IMR-90 (cell line): Measurements from ENCODE around the gene RHBDF1. TPM values are rescaled to one million over a fixed set of nuclear protein-coding genes. Genes with fewer than 3 reads are reported as not detected.

Experiments
- ATAC-seq: fragments of 200-7000 bp; cut with Tn5 transposase; 2 replicates; pipeline ENCODE4 v1.9.1; 2020; ENCODE audit warnings: low read depth, mild to moderate bottlenecking, moderate library complexity
- BruUV-seq: library from RNA; stranded (reverse); fragments of 400-500 nt; replicated peaks from 2 replicates; lab custom pipeline; 2021; lab: Mats Ljungman, UMichigan
- CTCF ChIA-PET: fragments of 300-600 bp; formaldehyde crosslinking; extraction: SDS; loops from one replicate; lab custom pipeline; 2021; ENCODE audit warnings: antibody characterized with exemption; lab: Yijun Ruan, JAX
- POLR2A ChIA-PET: fragments of 300-600 bp; sonication (Branson Sonifier 250); formaldehyde crosslinking; loops from one replicate; lab custom pipeline; 2022; ENCODE audit warnings: antibody characterized with exemption; ENCODE audit not compliant: unreplicated experiment; lab: Charles Lee
- DNase-seq: peaks from one replicate; pipeline ENCODE4 v3.0.0; 2013
- H2AFZ ChIP-seq: replicated peaks from 2 replicates; pipeline ENCODE3; 2013; ENCODE audit warnings: low read length, mild to moderate bottlenecking; ENCODE audit not compliant: poor library complexity
- H2AK5ac ChIP-seq: 2 replicates; pipeline ENCODE4 v1.6.1; 2013; ENCODE audit warnings: low read depth, low read length, inconsistent platforms
- H2AK9ac ChIP-seq: replicated peaks from 2 replicates; pipeline ENCODE3; 2013; ENCODE audit warnings: mild to moderate bottlenecking, low read depth, low read length, moderate library complexity; ENCODE audit not compliant: poor library complexity
- H2BK120ac ChIP-seq: 2 replicates; pipeline ENCODE4 v1.6.1; 2013; ENCODE audit warnings: low read depth, low read length, inconsistent platforms
- H2BK15ac ChIP-seq: 3 replicates; pipeline ENCODE4 v1.6.1; 2013; ENCODE audit warnings: low read depth, low read length, inconsistent platforms
- H2BK20ac ChIP-seq: 2 replicates; pipeline ENCODE4 v1.6.1; 2013; ENCODE audit warnings: low read depth, mild to moderate bottlenecking, inconsistent platforms, low read length, moderate library complexity
- H2BK5ac ChIP-seq: 2 replicates; pipeline ENCODE4 v1.6.1; 2013; ENCODE audit warnings: mild to moderate bottlenecking, low read depth, low read length, inconsistent platforms; ENCODE audit not compliant: poor library complexity, severe bottlenecking
- H3K14ac ChIP-seq: replicated peaks from 2 replicates; pipeline ENCODE4 v1.6.1; 2013; ENCODE audit warnings: low read depth, low read length, inconsistent platforms
- H3K18ac ChIP-seq: 2 replicates; pipeline ENCODE4 v1.6.1; 2013; ENCODE audit warnings: low read depth, low read length, control low read depth
- H3K23ac ChIP-seq: 2 replicates; pipeline ENCODE4 v1.6.1; 2013; ENCODE audit warnings: low read depth, low read length, inconsistent platforms
- H3K27ac ChIP-seq: 2 replicates; pipeline ENCODE4 v1.5.1; 2013; ENCODE audit warnings: mild to moderate bottlenecking, control low read depth, low read length; ENCODE audit not compliant: insufficient read depth
- H3K27me3 ChIP-seq: 2 replicates; pipeline ENCODE4 v1.6.1; 2013; ENCODE audit warnings: low read length; ENCODE audit not compliant: control insufficient read depth, insufficient read depth
- H3K36me3 ChIP-seq: 2 replicates; pipeline ENCODE4 v1.6.1; 2013; ENCODE audit warnings: low read length, mixed read lengths; ENCODE audit not compliant: control insufficient read depth, insufficient read depth
- H3K4ac ChIP-seq: 2 replicates; pipeline ENCODE4 v1.6.1; 2013; ENCODE audit warnings: low read depth, low read length, inconsistent platforms
- H3K4me1 ChIP-seq: 2 replicates; pipeline ENCODE4 v1.6.1; 2013; ENCODE audit warnings: low read length, mixed read lengths; ENCODE audit not compliant: control insufficient read depth, insufficient read depth
- H3K4me2 ChIP-seq: 2 replicates; pipeline ENCODE4 v1.6.1; 2013; ENCODE audit warnings: low read depth, mild to moderate bottlenecking, control low read depth, low read length, moderate library complexity
- H3K4me3 ChIP-seq: 2 replicates; pipeline ENCODE4 v1.5.1; 2013; ENCODE audit warnings: low read depth, mild to moderate bottlenecking, control low read depth, low read length, moderate library complexity; ENCODE audit not compliant: insufficient read depth
- H3K56ac ChIP-seq: 2 replicates; pipeline ENCODE4 v1.6.1; 2013; ENCODE audit warnings: low read length, inconsistent platforms; ENCODE audit not compliant: insufficient read depth; ENCODE audit errors: extremely low read depth
- H3K79me1 ChIP-seq, 2 experiments: 2 replicates each; pipeline ENCODE4 v1.6.1; 2013; ENCODE audit warnings: low read length in 2 of 2, inconsistent platforms in 1 of 2, low read depth in 1 of 2
- H3K9ac ChIP-seq: 2 replicates; pipeline ENCODE4 v1.6.1; 2013; ENCODE audit warnings: low read depth, low read length, control low read depth
- H3K9me1 ChIP-seq: 2 replicates; pipeline ENCODE4 v1.6.1; 2013; ENCODE audit warnings: low read length, inconsistent platforms; ENCODE audit not compliant: insufficient read depth
- H3K9me3 ChIP-seq: 2 replicates; pipeline ENCODE4 v1.6.1; 2013; ENCODE audit warnings: low read length; ENCODE audit not compliant: control insufficient read depth, insufficient read depth
- H4K20me1 ChIP-seq: 2 replicates; pipeline ENCODE4 v1.6.1; 2013; ENCODE audit warnings: low read length, inconsistent platforms; ENCODE audit not compliant: insufficient read depth
- H4K5ac ChIP-seq: 2 replicates; pipeline ENCODE4 v1.6.1; 2013; ENCODE audit warnings: mild to moderate bottlenecking, low read depth, low read length, control low read depth
- H4K8ac ChIP-seq, 2 experiments: 2 replicates each; pipeline ENCODE4 v1.6.1; 2013; ENCODE audit warnings: low read depth in 2 of 2, low read length in 2 of 2, control low read depth in 1 of 2, inconsistent platforms in 1 of 2
- H4K91ac ChIP-seq: 2 replicates; pipeline ENCODE4 v1.6.1; 2013; ENCODE audit warnings: low read depth, low read length, inconsistent platforms; ENCODE audit not compliant: insufficient read depth
- BHLHE40 ChIP-seq: fragments of 150-350 bp; IDR thresholded peaks from 2 replicates; pipeline ENCODE4 v1.6.1; 2016; ENCODE audit warnings: mild to moderate bottlenecking, low read depth, low read length
- CEBPB ChIP-seq: IDR thresholded peaks from 2 replicates; pipeline ENCODE4 v1.6.1; 2012; ENCODE audit warnings: low read depth, low read length, improper control_type of control experiment
- CHD1 ChIP-seq: IDR thresholded peaks from 2 replicates; pipeline ENCODE4 v1.6.1; 2012; ENCODE audit warnings: low read depth, low read length, improper control_type of control experiment
- CTCF ChIP-seq: conservative IDR thresholded peaks from 2 replicates; pipeline ENCODE4 v1.5.1; 2012; ENCODE audit warnings: mild to moderate bottlenecking, low read depth, low read length, improper control_type of control experiment
- ELK1 ChIP-seq: fragments of 150-350 bp; IDR thresholded peaks from 2 replicates; pipeline ENCODE4 v1.6.1; 2016; ENCODE audit warnings: low read depth, mild to moderate bottlenecking, low read length, moderate library complexity, borderline replicate concordance
- FOS ChIP-seq: fragments of 150-350 bp; IDR thresholded peaks from 2 replicates; pipeline ENCODE4 v1.6.1; 2016; ENCODE audit warnings: low read depth, low read length
- MAFK ChIP-seq: IDR thresholded peaks from 2 replicates; pipeline ENCODE4 v1.6.1; 2012; ENCODE audit warnings: low read depth, low read length, improper control_type of control experiment
- MAZ ChIP-seq: IDR thresholded peaks from 2 replicates; pipeline ENCODE4 v1.6.1; 2012; ENCODE audit warnings: low read depth, mild to moderate bottlenecking, low read length, improper control_type of control experiment, moderate library complexity, borderline replicate concordance
- MXI1 ChIP-seq: IDR thresholded peaks from 2 replicates; pipeline ENCODE4 v1.6.1; 2012; ENCODE audit warnings: low read depth, mild to moderate bottlenecking, low read length, moderate library complexity, borderline replicate concordance
- NFE2L2 ChIP-seq: fragments of 150-350 bp; IDR thresholded peaks from 2 replicates; pipeline ENCODE4 v1.6.1; 2016; ENCODE audit warnings: low read depth, mild to moderate bottlenecking, low read length
- POLR2A ChIP-seq: IDR thresholded peaks from 2 replicates; pipeline ENCODE4 v1.6.1; 2012; ENCODE audit warnings: mild to moderate bottlenecking, low read depth, low read length
- RAD21 ChIP-seq: IDR thresholded peaks from 2 replicates; pipeline ENCODE4 v1.6.1; 2012; ENCODE audit warnings: low read length, improper control_type of control experiment
- RCOR1 ChIP-seq: IDR thresholded peaks from 2 replicates; pipeline ENCODE4 v1.6.1; 2012; ENCODE audit warnings: mild to moderate bottlenecking, low read length, improper control_type of control experiment; ENCODE audit not compliant: insufficient replicate concordance
- RFX5 ChIP-seq: IDR thresholded peaks from 2 replicates; pipeline ENCODE4 v1.8.0; 2012; ENCODE audit warnings: low read depth, mild to moderate bottlenecking, low read length, moderate library complexity
- SMC3 ChIP-seq: fragments of 150-350 bp; IDR thresholded peaks from 2 replicates; pipeline ENCODE4 v1.6.1; 2016; ENCODE audit warnings: low read depth, mild to moderate bottlenecking, antibody characterized with exemption, low read length, moderate library complexity
- USF2 ChIP-seq: fragments of 150-350 bp; IDR thresholded peaks from 2 replicates; pipeline ENCODE4 v1.6.1; 2017; ENCODE audit warnings: mild to moderate bottlenecking, antibody characterized with exemption, low read length, low read depth
- WGBS, 2 experiments: methylation state at CpG; one replicate each; pipeline versions ENCODE4 v1.1.5 to v1.1.7; 2013; ENCODE audit warnings: missing lambda C conversion rate in 2 of 2; ENCODE audit not compliant: insufficient read length in 1 of 2; ENCODE audit errors: extremely low coverage in 2 of 2; 5-methylcytosine and 5-hydroxymethylcytosine counted together
- dilution Hi-C: fragments of 300-500 bp; cut with HindIII; formaldehyde crosslinking; loops from one replicate; pipeline ENCODE4 v1.14.3; 2018; ENCODE audit warnings: low sequenced_read_pairs; ENCODE audit not compliant: unreplicated experiment
- in situ Hi-C: fragments of 300-500 bp; cut with MboI; formaldehyde crosslinking; loops from 3 replicates; pipeline ENCODE4 v1.14.3; 2019; ENCODE audit warnings: low sequenced_read_pairs, inconsistent platforms, mixed read lengths
- intact Hi-C: fragments of 100-400 bp; cut with micrococcal nuclease; formaldehyde crosslinking; loops from 2 replicates; pipeline ENCODE4 v1.10.0; 2022
- polyA plus RNA-seq, 3 experiments: library from polyadenylated mRNA; depleted of rRNA; stranded (reverse); fragments of >200 nt; gene quantifications; 2 replicates each; pipeline ENCODE4 v1.2.3, GENCODE V29; 2012; ENCODE audit warnings: low replicate concordance in 1 of 3
- total RNA-seq: library from RNA; depleted of rRNA; stranded (reverse); fragments of >200 nt; gene quantifications from 2 replicates; pipeline ENCODE4 v1.2.3, GENCODE V29; 2012

Gene RHBDF1
- total and polyA plus RNA-seq, 2 of the 4 experiments (the other 2 are of a cell fraction): 13.8 to 86.6 TPM

- CTCF ChIA-PET: no interaction called here
These were observed 30.9 kb downstream of the RHBDF1 start for GRCh38 chr16:41439-42068.

More at GRCh38 chr16:41439-42068, 30.9 kb downstream of the RHBDF1 start:
- Histone ChIP-seq H3K9ac (no peak overlapping the region), H4K91ac (no peak overlapping the region), H3K27me3 (no peaks in the 10 kb centered on the region), H3K4ac (no peak overlapping the region), H3K9me3 (no peaks in the 10 kb centered on the region), H3K9me1 (no peaks in the 10 kb centered on the region; the same call in 1 of the 2 replicates), H4K8ac (no peak overlapping the region), H3K4me1 (peaks cover 5% of the 10 kb centered on the region; the same call in 1 of the 2 replicates), H3K27ac (no peak overlapping the region), H2AK5ac (no peak overlapping the region), H3K18ac (no peak overlapping the region), H3K4me3 (no peak overlapping the region), H2BK120ac (no peak overlapping the region), H2BK15ac (no peak overlapping the region), H3K4me2 (no peak overlapping the region), H2BK20ac (no peak overlapping the region), H2AFZ (no peak overlapping the region), H4K20me1 (no peaks in the 10 kb centered on the region), H4K5ac (no peak overlapping the region), H3K23ac (no peak overlapping the region), H3K56ac (no peak overlapping the region), H3K14ac (no peak overlapping the region), H3K36me3 (peaks cover 11% of the 10 kb centered on the region), H3K79me1 (peaks cover 0 to 4% of the 10 kb centered on the region in 2 experiments; a peak in 1 of 4 replicates), H2AK9ac (no peak overlapping the region), H2BK5ac (no peak overlapping the region)
- in situ Hi-C loops (no loop called here), intact Hi-C loops (no loop called here), dilution Hi-C loops (no loop called here)
- BruUV-seq: no TSS peak
- no peak for TF ChIP-seq RCOR1
- no peak for TF ChIP-seq NFE2L2
- no peak for TF ChIP-seq CHD1
- no peak for TF ChIP-seq MAFK
- TF ChIP-seq BHLHE40: no peak
- TF ChIP-seq USF2: no peak
- TF ChIP-seq CEBPB: no peak
- no peak for TF ChIP-seq RFX5
- TF ChIP-seq CTCF: no peak
- TF ChIP-seq MXI1: no peak
- TF ChIP-seq FOS: no peak
- TF ChIP-seq SMC3: no peak
- no peak for TF ChIP-seq MAZ
- TF ChIP-seq RAD21: no peak
- TF ChIP-seq POLR2A: no peak
- TF ChIP-seq ELK1: no peak
- WGBS, 2 experiments: 95% methylated on average over 4 of the region's 22 CpGs; no CpG with 5 or more reads in 1 of the 2 experiments
- ATAC-seq: no peak
- DNase-seq: no peak
- POLR2A ChIA-PET: no interaction called here
